ENCODE measurements around the gene KCNA1. TPM values are rescaled to one million over a fixed set of nuclear protein-coding genes. Genes with fewer than 3 reads are reported as not detected.

KCNA1 gene
- total RNA-seq, 1 experiment from 2014 or later, result not detected

DNA sequence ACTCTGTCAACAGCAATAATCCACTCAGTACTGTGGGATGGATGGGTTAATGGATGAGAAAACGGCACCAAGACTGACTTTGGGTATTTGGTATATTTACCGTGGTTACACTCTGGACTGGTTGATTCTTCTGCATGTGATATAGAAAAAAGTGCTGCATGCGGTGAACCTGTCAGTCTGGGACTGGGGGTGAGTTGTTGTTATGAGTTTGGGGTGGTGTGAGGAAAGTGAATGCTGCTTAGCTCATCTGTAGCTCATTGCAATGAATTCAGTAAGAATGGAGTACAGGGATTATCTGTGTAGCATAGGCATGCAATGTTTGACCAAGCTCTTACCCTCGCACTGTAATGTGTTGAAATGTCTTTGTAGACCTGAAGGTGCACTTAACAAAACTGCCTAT lies 6.0 kb downstream of the KCNA1 start:
- Histone ChIP-seq H3K27ac (ENCODE audit: low read depth, low read length, poor library complexity, severe bottlenecking) (no peak overlapping the region), H3K36me3 (ENCODE audit: insufficient read depth, low read length, poor library complexity, severe bottlenecking) (no peaks in the 10 kb centered on the region), H3K4me3 (ENCODE audit: low read depth, low read length, poor library complexity, severe bottlenecking) (no peak overlapping the region), H3K27me3 (replicated peaks; ENCODE audit: insufficient read depth, low read depth, low read length, poor library complexity) (peaks cover 96% of the 10 kb centered on the region), H3K9me3 (ENCODE audit: low read depth, low read length, poor library complexity, severe bottlenecking) (no peaks in the 10 kb centered on the region), H3K4me1 (ENCODE audit: insufficient read depth, low read length, poor library complexity, severe bottlenecking) (no peaks in the 10 kb centered on the region)
- BruUV-seq (replicated peaks), result no TSS peak
- intact Hi-C loops (cut with micrococcal nuclease; ENCODE audit: unreplicated experiment), result no loop called here
- ChIA-PET CTCF (no interaction called here), POLR2A (ENCODE audit: low non-redundant PET) (no interaction called here)
- TF ChIP-seq, protein P1, sequence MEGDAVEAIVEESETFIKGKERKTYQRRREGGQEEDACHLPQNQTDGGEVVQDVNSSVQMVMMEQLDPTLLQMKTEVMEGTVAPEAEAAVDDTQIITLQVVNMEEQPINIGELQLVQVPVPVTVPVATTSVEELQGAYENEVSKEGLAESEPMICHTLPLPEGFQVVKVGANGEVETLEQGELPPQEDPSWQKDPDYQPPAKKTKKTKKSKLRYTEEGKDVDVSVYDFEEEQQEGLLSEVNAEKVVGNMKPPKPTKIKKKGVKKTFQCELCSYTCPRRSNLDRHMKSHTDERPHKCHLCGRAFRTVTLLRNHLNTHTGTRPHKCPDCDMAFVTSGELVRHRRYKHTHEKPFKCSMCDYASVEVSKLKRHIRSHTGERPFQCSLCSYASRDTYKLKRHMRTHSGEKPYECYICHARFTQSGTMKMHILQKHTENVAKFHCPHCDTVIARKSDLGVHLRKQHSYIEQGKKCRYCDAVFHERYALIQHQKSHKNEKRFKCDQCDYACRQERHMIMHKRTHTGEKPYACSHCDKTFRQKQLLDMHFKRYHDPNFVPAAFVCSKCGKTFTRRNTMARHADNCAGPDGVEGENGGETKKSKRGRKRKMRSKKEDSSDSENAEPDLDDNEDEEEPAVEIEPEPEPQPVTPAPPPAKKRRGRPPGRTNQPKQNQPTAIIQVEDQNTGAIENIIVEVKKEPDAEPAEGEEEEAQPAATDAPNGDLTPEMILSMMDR (conservative IDR thresholded peaks at IDR 0.05; ENCODE audit: low read depth, low read length), result no peak
- TF ChIP-seq EZH2 (IDR thresholded peaks at IDR 0.05; ENCODE audit: borderline replicate concordance, low read depth, low read length, poor library complexity, severe bottlenecking), result no peak
- no peak for DNase-seq (ENCODE audit: low spot score)

DNA sequence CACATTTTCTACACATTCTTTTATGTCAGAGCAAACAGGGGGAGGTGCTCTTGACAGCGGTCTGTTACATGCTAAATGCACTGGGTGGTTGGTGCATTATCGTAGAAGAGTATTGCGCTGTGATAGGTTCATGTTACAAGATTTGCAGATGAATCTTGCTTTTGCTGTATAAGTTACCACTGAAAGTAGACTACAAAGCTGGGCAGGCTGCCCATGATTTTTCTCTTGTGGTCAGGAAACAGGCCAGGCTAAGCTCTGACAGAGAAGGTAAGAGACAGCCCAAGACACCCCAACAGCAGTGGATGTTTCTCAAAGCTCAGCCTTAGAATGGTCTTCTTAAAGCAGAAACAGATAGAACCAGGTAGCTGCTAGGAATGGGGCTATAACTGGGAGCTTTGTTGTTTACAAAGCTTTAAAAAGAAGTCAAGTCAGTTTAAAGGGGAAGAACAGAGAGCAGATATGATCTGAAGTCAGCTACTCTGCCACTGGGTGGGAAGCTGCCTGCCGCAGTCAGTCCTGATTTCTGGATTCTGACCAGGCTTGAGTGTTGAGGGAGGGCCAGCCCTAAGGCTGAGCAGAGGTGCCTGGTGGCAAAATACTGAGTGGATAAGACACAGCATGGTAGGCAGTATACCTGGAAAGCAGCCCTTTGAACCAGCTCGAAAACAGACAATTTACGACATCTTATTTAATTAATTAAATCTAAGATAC lies 9.4 kb downstream of the KCNA1 start:
- POLR2A ChIA-PET (ENCODE audit: low non-redundant PET), result no interaction called here
- Histone ChIP-seq H3K27ac (ENCODE audit: low read depth, low read length, poor library complexity, severe bottlenecking) (no peak overlapping the region), H3K36me3 (ENCODE audit: insufficient read depth, low read length, poor library complexity, severe bottlenecking) (no peaks in the 10 kb centered on the region), H3K27me3 (replicated peaks; ENCODE audit: insufficient read depth, low read depth, low read length, poor library complexity) (peaks cover 85% of the 10 kb centered on the region), H3K4me1 (ENCODE audit: insufficient read depth, low read length, poor library complexity, severe bottlenecking) (no peaks in the 10 kb centered on the region), H3K9me3 (ENCODE audit: low read depth, low read length, poor library complexity, severe bottlenecking) (no peaks in the 10 kb centered on the region), H3K4me3 (ENCODE audit: low read depth, low read length, poor library complexity, severe bottlenecking) (no peak overlapping the region)
- BruUV-seq (replicated peaks), result no TSS peak
- CTCF ChIA-PET, result interaction anchor here (0.5 kb wide), 1 partner anchor 1814 kb away, joined by 3 read pairs; no protein-coding TSS in a partner anchor
- intact Hi-C loops (cut with micrococcal nuclease; ENCODE audit: unreplicated experiment), result no loop called here
- DNase-seq (ENCODE audit: low spot score), result no peak
- TF ChIP-seq EZH2 (IDR thresholded peaks at IDR 0.05; ENCODE audit: borderline replicate concordance, low read depth, low read length, poor library complexity, severe bottlenecking), result no peak
- TF ChIP-seq, protein P1 (conservative IDR thresholded peaks at IDR 0.05; ENCODE audit: low read depth, low read length), result no peak

GRCh38 chr12:4932576-4932975 lies 22.9 kb downstream of the KCNA1 start:
- DNase-seq (ENCODE audit: low spot score), result no peak
- Histone ChIP-seq H3K4me1 (ENCODE audit: insufficient read depth, low read length, poor library complexity, severe bottlenecking) (no peaks in the 10 kb centered on the region), H3K27me3 (replicated peaks; ENCODE audit: insufficient read depth, low read depth, low read length, poor library complexity) (peaks cover 70% of the 10 kb centered on the region), H3K27ac (ENCODE audit: low read depth, low read length, poor library complexity, severe bottlenecking) (no peak overlapping the region), H3K9me3 (ENCODE audit: low read depth, low read length, poor library complexity, severe bottlenecking) (no peaks in the 10 kb centered on the region), H3K4me3 (ENCODE audit: low read depth, low read length, poor library complexity, severe bottlenecking) (no peak overlapping the region), H3K36me3 (ENCODE audit: insufficient read depth, low read length, poor library complexity, severe bottlenecking) (no peaks in the 10 kb centered on the region)
- intact Hi-C loops (cut with micrococcal nuclease; ENCODE audit: unreplicated experiment), result no loop called here
- POLR2A ChIA-PET (ENCODE audit: low non-redundant PET), result interaction anchor here (0.9 kb wide), 1 partner anchor 964 kb away, joined by 17 read pairs; no protein-coding TSS in a partner anchor
- CTCF ChIA-PET, result no interaction called here
- BruUV-seq (replicated peaks), result no TSS peak
- TF ChIP-seq EZH2 (IDR thresholded peaks at IDR 0.05; ENCODE audit: borderline replicate concordance, low read depth, low read length, poor library complexity, severe bottlenecking), result no peak
- TF ChIP-seq, protein P1 (conservative IDR thresholded peaks at IDR 0.05; ENCODE audit: low read depth, low read length), result no peak

Measured in A673 (cell line).